ENCODE results near the gene TIMP1.

Gene TIMP1

GRCh38 chrX:47631676-47632075 is 49.4 kb downstream of the TIMP1 start:
- H3K9me3 ChIP-seq (ENCODE audit: control insufficient read depth, low read length): no peaks in the 10 kb centered on the region
- H3K27me3 ChIP-seq (replicated peaks; ENCODE audit: control insufficient read depth, insufficient read depth, low read length, poor library complexity, severe bottlenecking): no peaks in the 10 kb centered on the region
- no peaks in the 10 kb centered on the region for H3K36me3 ChIP-seq (ENCODE audit: control insufficient read depth, insufficient read depth, low read length)
- H3K4me3 ChIP-seq (ENCODE audit: insufficient read depth, low read depth, low read length, poor library complexity, severe bottlenecking): no peak overlapping the region
- peaks cover 6% of the 10 kb centered on the region for H3K4me1 ChIP-seq (ENCODE audit: control insufficient read depth, insufficient read depth, low read length, poor library complexity, severe bottlenecking)
- H3K27ac ChIP-seq (ENCODE audit: insufficient read depth, low read length, poor library complexity, severe bottlenecking): no peak overlapping the region
- DNase-seq: no peak

- DNase-seq: no peak
- Histone ChIP-seq H3K27me3 (replicated peaks; ENCODE audit: control insufficient read depth, insufficient read depth, low read length, poor library complexity, severe bottlenecking) (no peaks in the 10 kb centered on the region), H3K4me1 (ENCODE audit: control insufficient read depth, insufficient read depth, low read length, poor library complexity, severe bottlenecking) (peaks cover 6% of the 10 kb centered on the region), H3K9me3 (ENCODE audit: control insufficient read depth, low read length) (no peaks in the 10 kb centered on the region), H3K4me3 (ENCODE audit: insufficient read depth, low read depth, low read length, poor library complexity, severe bottlenecking) (no peak overlapping the region), H3K27ac (ENCODE audit: insufficient read depth, low read length, poor library complexity, severe bottlenecking) (no peak overlapping the region), H3K36me3 (ENCODE audit: control insufficient read depth, insufficient read depth, low read length) (no peaks in the 10 kb centered on the region)
Measured at GRCh38 chrX:47632666-47633065, 50.4 kb downstream of the TIMP1 start.

GRCh38 chrX:47633689-47634590 is 51.7 kb downstream of the TIMP1 start:
- H3K4me1 ChIP-seq (ENCODE audit: control insufficient read depth, insufficient read depth, low read length, poor library complexity, severe bottlenecking): peaks cover 6% of the 10 kb centered on the region
- no peak overlapping the region for H3K4me3 ChIP-seq (ENCODE audit: insufficient read depth, low read depth, low read length, poor library complexity, severe bottlenecking)
- H3K27ac ChIP-seq (ENCODE audit: insufficient read depth, low read length, poor library complexity, severe bottlenecking): no peak overlapping the region
- no peaks in the 10 kb centered on the region for H3K27me3 ChIP-seq (replicated peaks; ENCODE audit: control insufficient read depth, insufficient read depth, low read length, poor library complexity, severe bottlenecking)
- H3K36me3 ChIP-seq (ENCODE audit: control insufficient read depth, insufficient read depth, low read length): peaks cover 5% of the 10 kb centered on the region
- H3K9me3 ChIP-seq (ENCODE audit: control insufficient read depth, low read length): no peaks in the 10 kb centered on the region
- DNase-seq: no peak

GRCh38 chrX:47634871-47635575 is 52.8 kb downstream of the TIMP1 start:
- Histone ChIP-seq H3K9me3 (ENCODE audit: control insufficient read depth, low read length) (no peaks in the 10 kb centered on the region), H3K4me3 (ENCODE audit: insufficient read depth, low read depth, low read length, poor library complexity, severe bottlenecking) (no peak overlapping the region), H3K27me3 (replicated peaks; ENCODE audit: control insufficient read depth, insufficient read depth, low read length, poor library complexity, severe bottlenecking) (no peaks in the 10 kb centered on the region), H3K27ac (ENCODE audit: insufficient read depth, low read length, poor library complexity, severe bottlenecking) (no peak overlapping the region), H3K36me3 (ENCODE audit: control insufficient read depth, insufficient read depth, low read length) (peaks cover 12% of the 10 kb centered on the region), H3K4me1 (ENCODE audit: control insufficient read depth, insufficient read depth, low read length, poor library complexity, severe bottlenecking) (peaks cover 4% of the 10 kb centered on the region)
- no peak for DNase-seq

All from effector memory CD4-positive, alpha-beta T cell (primary cell).